ENCODE measurements around the gene UGCG.
"Not testable (repeated sequence)": the region's sequence is repeated elsewhere in the genome, so short reads cannot be mapped to it uniquely, and the experiment has no call there.

Gene UGCG

DNA sequence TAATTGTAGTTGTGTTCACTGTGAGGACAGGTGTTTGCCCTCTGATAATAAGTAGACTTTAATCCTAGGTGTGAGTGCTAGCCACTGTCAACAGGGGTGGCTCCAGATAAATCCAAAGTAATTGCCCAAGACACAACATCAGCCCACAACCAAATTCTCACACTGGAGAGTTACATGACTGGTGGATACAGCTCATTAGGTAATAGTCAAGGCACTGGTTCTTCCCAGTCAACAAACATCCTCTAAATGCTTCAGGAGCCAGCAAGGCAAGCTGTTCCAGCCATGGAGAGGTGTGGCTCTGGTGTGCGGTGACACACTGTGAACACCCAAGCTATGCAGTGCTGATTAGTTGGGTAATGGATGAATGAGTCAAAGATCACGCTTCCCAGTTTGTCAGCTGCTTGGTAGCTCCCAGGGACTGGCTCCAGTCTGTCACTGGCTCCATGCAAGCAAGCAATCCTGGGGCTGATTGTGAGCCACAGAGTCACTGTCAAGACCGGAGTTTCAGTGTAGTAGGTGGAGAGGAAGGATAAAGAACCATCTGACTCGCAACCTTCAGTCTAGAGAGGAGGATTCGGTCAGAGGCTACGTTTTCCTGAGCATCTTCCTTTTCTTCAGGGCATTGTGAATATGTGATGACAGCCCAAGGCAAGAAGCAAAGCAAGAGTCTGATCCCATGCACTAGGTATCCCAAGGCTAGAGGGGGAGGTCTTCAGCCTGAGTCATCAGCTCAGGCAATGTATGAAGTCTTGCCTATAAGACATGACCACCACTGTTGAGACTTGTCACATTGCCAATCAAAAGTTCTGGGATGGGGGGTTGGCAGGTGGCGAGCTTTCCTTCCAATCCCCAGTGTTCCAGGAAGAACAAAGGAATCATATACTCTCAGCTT is 63.1 kb downstream of the UGCG start:
- Histone ChIP-seq H2AFZ (no peak overlapping the region), H3K4me3 (ENCODE audit: low read depth, low read length) (no peak overlapping the region), H3K79me2 (no peaks in the 10 kb centered on the region), H3K36me3 (ENCODE audit: control insufficient read depth, insufficient read depth, low read length) (no peaks in the 10 kb centered on the region), H3K27me3 (ENCODE audit: control insufficient read depth, insufficient read depth, low read length) (no peaks in the 10 kb centered on the region), H3K9me3 (ENCODE audit: control insufficient read depth, low read length) (no peaks in the 10 kb centered on the region), H3K27ac (no peak overlapping the region), H3K4me1 (no peaks in the 10 kb centered on the region), H3K4me2 (ENCODE audit: low read length) (no peak overlapping the region), H3K9ac (no peak overlapping the region)
- TF ChIP-seq, protein P1, sequence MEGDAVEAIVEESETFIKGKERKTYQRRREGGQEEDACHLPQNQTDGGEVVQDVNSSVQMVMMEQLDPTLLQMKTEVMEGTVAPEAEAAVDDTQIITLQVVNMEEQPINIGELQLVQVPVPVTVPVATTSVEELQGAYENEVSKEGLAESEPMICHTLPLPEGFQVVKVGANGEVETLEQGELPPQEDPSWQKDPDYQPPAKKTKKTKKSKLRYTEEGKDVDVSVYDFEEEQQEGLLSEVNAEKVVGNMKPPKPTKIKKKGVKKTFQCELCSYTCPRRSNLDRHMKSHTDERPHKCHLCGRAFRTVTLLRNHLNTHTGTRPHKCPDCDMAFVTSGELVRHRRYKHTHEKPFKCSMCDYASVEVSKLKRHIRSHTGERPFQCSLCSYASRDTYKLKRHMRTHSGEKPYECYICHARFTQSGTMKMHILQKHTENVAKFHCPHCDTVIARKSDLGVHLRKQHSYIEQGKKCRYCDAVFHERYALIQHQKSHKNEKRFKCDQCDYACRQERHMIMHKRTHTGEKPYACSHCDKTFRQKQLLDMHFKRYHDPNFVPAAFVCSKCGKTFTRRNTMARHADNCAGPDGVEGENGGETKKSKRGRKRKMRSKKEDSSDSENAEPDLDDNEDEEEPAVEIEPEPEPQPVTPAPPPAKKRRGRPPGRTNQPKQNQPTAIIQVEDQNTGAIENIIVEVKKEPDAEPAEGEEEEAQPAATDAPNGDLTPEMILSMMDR (IDR thresholded peaks at IDR 0.05), result no peak

DNA sequence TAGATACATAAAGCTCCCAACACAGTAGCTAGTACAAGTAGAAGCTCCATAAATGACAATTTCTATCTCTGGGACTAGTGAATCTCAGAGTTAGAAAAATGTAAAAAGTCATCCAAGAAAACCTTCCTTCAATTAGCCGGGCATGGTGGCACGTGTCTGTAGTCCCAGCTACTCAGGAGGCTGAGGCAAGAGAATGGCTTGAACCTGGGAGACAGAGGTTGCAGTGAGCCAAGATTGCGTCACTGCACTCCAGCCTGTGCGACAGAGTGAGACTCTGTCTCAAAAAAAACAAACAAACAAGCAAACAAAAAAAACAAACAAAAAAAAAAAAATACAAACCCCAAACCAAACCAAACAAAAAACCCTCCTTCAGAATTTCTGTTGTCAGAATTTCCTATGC is 63.9 kb downstream of the UGCG start:
- H3K4me3 ChIP-seq (ENCODE audit: low read depth, low read length); H3K9me3 ChIP-seq (ENCODE audit: control insufficient read depth, low read length); H3K27me3 ChIP-seq (ENCODE audit: control insufficient read depth, insufficient read depth, low read length); H3K27ac ChIP-seq; H3K36me3 ChIP-seq (ENCODE audit: control insufficient read depth, insufficient read depth, low read length); H2AFZ ChIP-seq; H3K4me1 ChIP-seq; H3K9ac ChIP-seq; H3K79me2 ChIP-seq; H3K4me2 ChIP-seq (ENCODE audit: low read length): not testable (repeated sequence)

DNA sequence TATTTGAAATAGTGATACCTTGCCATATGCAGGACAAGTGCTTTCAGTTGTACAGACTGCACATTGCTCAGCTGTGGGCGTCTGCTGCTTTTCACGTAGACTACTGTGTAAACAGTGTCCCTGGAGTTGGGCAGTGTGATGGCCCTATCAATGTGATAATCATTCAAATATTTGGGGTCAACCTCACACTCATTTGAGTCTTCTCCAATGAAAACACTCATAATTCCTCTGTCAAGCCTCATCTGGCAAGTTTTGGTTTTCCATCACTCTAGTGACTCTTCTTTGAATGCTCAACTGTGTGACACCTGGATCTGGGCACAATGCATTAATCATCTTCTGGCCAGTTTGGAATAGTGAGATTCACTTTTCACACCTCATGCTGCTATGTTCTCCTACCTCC is 64.4 kb downstream of the UGCG start:
- TF ChIP-seq, protein P1 (IDR thresholded peaks at IDR 0.05), result no peak
- Histone ChIP-seq H3K4me2 (ENCODE audit: low read length) (no peak overlapping the region), H3K4me1 (no peaks in the 10 kb centered on the region), H3K27ac (no peak overlapping the region), H3K36me3 (ENCODE audit: control insufficient read depth, insufficient read depth, low read length) (no peaks in the 10 kb centered on the region), H3K4me3 (ENCODE audit: low read depth, low read length) (no peak overlapping the region), H3K9me3 (ENCODE audit: control insufficient read depth, low read length) (no peaks in the 10 kb centered on the region), H2AFZ (no peak overlapping the region), H3K27me3 (ENCODE audit: control insufficient read depth, insufficient read depth, low read length) (no peaks in the 10 kb centered on the region), H3K9ac (no peak overlapping the region), H3K79me2 (no peaks in the 10 kb centered on the region)

DNA sequence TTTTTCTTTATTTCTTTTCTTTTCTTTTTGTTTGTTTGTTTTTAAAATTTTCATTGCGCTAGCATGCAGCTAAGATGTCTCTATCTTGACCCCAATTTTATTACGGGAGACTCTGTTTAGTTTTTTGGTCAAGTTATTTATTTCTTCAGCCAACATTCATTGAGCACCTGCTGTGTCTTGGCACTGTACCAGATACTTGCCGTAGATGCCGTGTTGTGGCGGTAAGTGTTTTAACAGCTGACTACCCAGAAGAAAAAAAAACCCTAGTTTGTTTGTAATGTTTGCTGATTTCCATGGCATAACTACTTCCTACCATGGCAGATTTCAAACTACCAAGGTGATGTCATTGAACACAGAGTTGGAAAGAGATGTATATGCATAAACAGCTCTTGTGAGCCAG is 65.0 kb downstream of the UGCG start:
- H3K27me3 ChIP-seq (ENCODE audit: control insufficient read depth, insufficient read depth, low read length), result no peaks in the 10 kb centered on the region
- no peak overlapping the region for H2AFZ ChIP-seq
- H3K4me3 ChIP-seq (ENCODE audit: low read depth, low read length), result no peak overlapping the region
- no peaks in the 10 kb centered on the region for H3K36me3 ChIP-seq (ENCODE audit: control insufficient read depth, insufficient read depth, low read length)
- no peak overlapping the region for H3K9ac ChIP-seq
- no peaks in the 10 kb centered on the region for H3K4me1 ChIP-seq
- H3K9me3 ChIP-seq (ENCODE audit: control insufficient read depth, low read length), result no peaks in the 10 kb centered on the region
- TF ChIP-seq, protein P1 (IDR thresholded peaks at IDR 0.05), result no peak
- no peak overlapping the region for H3K4me2 ChIP-seq (ENCODE audit: low read length)
- H3K79me2 ChIP-seq, result no peaks in the 10 kb centered on the region
- H3K27ac ChIP-seq, result no peak overlapping the region

DNA sequence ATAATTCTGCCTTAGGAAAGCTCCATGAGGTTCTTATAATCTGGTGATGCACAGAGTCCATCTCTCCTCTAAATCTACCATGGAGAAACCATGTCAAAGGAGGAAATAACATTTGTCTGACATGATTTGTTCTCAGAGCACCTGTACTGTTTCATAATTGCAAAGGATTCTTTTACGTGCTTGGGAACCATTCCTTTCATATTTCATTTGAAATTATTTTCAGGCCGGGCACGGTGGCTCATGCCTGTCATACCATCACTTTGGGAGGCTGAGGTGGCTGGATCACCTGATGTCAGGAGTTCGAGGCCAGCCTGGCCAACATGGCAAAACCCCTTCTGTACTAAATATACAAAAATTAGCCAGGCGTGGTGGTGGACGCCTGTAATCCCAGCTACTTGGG is 65.4 kb downstream of the UGCG start:
- no peaks in the 10 kb centered on the region for H3K79me2 ChIP-seq
- TF ChIP-seq, protein P1 (IDR thresholded peaks at IDR 0.05), result no peak
- no peak overlapping the region for H3K4me2 ChIP-seq (ENCODE audit: low read length)
- H3K4me1 ChIP-seq, result no peaks in the 10 kb centered on the region
- no peak overlapping the region for H3K9ac ChIP-seq
- no peak overlapping the region for H3K4me3 ChIP-seq (ENCODE audit: low read depth, low read length)
- H2AFZ ChIP-seq, result no peak overlapping the region
- H3K36me3 ChIP-seq (ENCODE audit: control insufficient read depth, insufficient read depth, low read length), result no peaks in the 10 kb centered on the region
- no peaks in the 10 kb centered on the region for H3K9me3 ChIP-seq (ENCODE audit: control insufficient read depth, low read length)
- H3K27me3 ChIP-seq (ENCODE audit: control insufficient read depth, insufficient read depth, low read length), result no peaks in the 10 kb centered on the region
- H3K27ac ChIP-seq, result no peak overlapping the region

All from parathyroid adenoma (tissue), 2 donors.